ENCODE data around the gene WHRN.

Gene WHRN

DNA sequence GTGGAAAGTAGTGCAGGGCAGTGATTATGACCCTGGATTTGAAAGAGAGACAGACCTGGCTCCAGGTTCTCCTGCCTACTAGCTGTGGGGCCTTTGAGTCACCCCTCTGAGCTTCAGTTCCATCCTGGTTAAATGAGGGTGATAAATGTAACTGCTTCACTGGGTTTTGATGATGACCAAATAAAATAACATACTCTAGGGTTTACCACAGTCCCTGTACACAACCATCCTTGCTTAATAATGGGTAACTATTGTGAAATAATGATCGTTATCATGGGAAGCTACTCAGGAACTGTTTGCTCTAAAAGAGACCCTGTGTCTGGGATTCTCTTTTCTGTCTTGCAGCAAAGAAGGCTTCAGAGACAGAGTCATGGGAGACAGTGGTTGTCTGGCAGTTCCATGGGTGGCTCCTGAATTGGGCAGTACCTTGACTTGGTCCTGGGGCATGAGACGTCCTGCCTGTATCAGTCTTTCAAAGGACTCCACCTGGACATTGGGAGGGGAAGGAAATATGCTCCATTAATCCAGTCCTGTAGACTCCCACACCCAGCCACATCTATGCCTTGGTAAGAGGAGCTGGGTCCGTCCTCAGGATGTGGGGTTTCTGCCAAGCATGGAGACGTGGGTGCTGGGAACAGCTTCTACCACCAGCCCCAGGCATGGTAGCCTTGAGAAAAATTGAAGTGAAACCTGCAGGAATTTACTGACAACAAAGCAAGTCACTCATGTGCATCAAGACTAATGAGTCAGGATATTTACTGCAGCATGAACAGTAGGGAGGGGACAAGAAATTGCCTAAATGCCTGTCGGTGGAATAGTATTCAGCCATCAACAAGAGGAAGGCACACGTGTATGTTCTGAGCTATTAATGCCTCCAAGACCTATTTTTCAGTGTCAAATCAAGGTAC lies 140.9 kb downstream of the WHRN start:
- peak; percentile 77 for DNase-seq (ENCODE audit: low spot score)

DNA sequence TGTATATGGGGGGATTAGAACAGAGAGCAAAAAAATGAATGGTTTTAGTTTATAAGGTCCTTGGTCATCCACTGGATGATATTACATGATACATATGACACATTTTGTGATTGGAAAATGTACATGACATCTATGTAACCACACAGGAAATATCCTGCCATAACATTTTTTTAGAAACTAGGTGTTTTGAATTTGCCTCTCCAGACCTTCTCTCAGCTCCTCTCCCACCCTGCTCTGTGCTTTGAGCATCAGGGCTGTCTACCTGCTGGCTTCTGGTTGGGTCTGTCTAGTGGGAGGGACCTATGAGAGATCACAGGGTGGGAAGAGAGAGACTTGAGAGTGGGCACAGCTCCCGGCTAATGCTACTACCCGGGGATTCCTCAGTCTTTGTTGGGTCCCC lies 141.8 kb downstream of the WHRN start:
- DNase-seq (ENCODE audit: low spot score): no peak

DNA sequence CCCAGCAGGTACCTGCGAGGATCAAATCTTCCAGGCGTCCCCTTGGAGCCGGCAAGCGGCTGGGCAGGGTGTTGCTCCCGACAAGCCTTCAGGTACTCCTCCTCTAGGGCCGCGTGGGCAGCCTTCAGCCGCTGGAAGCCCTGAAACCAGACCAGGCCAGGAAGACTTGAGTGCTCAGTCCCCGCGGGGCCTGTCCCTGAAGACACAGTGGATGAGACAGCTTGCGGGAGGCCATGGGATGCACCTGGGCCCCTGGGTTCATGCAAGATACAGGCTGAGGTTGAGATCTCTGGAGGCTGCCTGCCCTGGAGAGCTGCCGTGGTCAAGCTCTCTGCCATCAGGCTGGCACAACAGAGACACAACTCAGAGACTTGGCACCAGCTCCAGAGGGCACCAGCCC lies 142.9 kb downstream of the WHRN start:
- no peak for DNase-seq (ENCODE audit: low spot score)

DNA sequence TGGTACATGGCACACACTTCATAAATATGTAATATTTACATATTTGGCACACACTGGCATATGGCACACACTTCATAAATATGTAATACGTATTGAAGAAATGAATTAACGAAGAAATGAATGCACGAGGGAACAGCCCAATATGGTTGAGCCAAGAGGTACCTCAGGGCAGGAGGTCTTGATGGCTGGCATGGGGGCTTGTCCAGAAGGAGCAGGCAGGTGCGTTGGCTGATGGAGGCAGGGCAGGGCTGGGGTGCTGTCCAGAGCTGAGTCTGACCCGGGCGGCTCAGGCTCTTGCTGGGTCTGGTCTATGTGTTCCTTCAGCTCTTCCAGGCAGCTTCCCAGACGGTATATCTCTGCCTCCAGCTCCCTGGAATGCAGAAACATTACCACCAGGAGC lies 143.7 kb downstream of the WHRN start:
- no peak for DNase-seq (ENCODE audit: low spot score)

DNA sequence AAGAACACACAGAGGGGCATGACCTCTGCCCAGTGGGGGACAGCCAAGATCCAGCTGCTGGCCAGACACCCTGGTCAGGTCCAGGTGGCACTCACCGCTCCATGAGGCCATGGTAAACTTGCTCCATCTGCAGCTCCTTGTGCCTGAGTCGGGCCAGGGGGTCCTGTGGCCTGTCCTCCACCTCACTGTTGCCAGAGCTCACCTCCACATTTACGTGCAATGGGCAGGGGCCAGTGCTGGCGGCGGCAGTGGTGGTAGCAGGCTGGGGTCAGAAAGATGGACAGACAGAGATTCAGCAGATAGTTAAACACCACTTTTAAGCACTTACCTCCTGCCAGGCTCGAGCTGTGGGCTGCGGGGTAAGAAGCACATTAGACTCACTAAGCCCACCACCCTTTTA lies 145.5 kb downstream of the WHRN start:
- no peak for DNase-seq (ENCODE audit: low spot score)

DNA sequence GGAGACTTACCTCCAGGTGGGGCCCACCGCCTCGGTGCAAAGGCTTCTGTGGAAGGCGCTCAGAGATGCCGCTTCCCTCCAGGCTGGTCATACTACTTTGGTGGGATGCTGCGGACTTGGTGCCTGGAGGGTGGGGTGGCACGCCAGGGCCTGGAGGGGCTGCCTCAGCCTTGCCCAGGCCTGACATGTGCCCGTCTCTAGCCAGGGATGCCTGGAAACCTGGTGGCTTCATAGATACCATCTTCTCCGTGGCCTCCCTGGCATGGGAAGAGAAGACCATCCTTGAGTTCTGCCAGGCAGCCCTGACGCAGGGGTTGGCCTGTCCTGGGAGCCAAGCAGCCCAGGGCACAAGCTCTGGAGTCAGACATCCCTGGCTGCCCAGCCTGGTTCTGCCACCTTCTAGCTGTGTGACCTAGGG lies 147.4 kb downstream of the WHRN start:
- no peak for DNase-seq (ENCODE audit: low spot score)

DNA sequence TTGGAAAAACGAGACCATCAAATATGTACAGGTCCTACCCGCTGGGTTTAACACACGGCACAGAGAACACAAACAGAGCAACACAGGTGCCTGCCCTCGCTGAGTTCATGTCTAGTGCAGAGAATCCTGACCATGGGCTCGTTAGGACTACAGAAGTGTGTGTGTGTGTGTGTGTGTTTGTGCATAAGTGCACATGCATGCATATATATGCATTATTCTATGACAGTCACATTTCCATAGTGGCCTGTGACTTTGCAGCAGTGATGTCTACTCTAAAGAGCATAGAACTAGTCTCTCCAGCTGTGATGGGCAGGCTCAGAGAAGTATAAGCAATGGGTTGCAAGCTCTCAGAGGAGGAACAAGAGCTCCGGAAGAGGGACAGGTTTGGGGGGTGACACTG lies 147.9 kb downstream of the WHRN start:
- DNase-seq (ENCODE audit: low spot score): no peak

DNA sequence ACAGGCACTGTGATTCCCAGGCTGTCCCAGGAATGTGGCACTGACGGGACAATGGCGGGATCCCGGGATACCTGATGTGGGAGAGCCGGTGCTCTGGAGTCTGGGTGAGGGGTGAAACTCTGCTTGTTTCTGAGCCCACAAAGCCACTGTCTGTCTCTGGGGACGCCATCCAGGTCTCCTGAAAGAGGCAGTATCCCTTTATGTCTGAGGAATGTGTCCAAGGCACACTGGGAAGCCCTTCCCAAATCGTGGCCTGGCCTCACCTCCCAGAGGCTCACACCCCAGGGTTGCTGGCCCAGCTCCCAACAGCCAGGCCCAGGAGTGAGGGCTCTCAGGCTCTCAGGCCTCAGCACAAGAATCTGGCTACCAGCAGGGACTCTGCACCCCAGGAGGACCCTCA lies 148.5 kb downstream of the WHRN start:
- DNase-seq (ENCODE audit: low spot score): no peak

DNA sequence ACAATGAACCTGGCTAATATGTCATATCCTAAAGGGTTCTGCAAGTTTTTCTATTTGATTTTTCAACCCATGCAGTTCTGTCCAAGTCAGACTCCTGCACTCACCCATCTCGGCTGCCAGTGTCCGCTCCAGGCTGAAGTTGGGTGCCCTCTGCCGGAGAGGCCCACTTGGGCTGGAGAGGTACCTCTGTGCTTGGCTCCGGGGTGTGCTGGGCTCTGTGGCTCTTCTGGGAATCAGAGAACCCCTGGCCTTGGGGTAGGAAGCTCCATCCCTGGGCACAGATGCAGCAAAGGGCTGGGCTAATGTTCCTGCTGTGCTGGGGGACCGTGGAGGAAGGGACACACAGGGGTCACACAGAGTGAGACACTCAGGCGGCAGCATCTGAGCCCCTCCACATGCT lies 149.5 kb downstream of the WHRN start:
- DNase-seq (ENCODE audit: low spot score): no peak
